ENCODE data around the gene TIPRL. TPM values are rescaled to one million over a fixed set of nuclear protein-coding genes. Genes with fewer than 3 reads are reported as not detected.

Gene TIPRL
- polyA plus RNA-seq, 1 experiment: 17.2 TPM

GRCh38 chr1:168210312-168210711 is 31.6 kb downstream of the TIPRL start:
- TF ChIP-seq, protein P1, sequence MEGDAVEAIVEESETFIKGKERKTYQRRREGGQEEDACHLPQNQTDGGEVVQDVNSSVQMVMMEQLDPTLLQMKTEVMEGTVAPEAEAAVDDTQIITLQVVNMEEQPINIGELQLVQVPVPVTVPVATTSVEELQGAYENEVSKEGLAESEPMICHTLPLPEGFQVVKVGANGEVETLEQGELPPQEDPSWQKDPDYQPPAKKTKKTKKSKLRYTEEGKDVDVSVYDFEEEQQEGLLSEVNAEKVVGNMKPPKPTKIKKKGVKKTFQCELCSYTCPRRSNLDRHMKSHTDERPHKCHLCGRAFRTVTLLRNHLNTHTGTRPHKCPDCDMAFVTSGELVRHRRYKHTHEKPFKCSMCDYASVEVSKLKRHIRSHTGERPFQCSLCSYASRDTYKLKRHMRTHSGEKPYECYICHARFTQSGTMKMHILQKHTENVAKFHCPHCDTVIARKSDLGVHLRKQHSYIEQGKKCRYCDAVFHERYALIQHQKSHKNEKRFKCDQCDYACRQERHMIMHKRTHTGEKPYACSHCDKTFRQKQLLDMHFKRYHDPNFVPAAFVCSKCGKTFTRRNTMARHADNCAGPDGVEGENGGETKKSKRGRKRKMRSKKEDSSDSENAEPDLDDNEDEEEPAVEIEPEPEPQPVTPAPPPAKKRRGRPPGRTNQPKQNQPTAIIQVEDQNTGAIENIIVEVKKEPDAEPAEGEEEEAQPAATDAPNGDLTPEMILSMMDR (IDR thresholded peaks at IDR 0.05; ENCODE audit: insufficient read depth, low read depth, low read length): no peak
- no peaks in the 10 kb centered on the region for H3K27me3 ChIP-seq (ENCODE audit: control insufficient read depth, insufficient read depth, low read length)
- no peak overlapping the region for H3K4me3 ChIP-seq (ENCODE audit: low read depth, low read length)
- POLR2A ChIA-PET: no interaction called here
- CTCF ChIA-PET: interaction anchor here (1.5 kb wide), 1 partner anchor 30 kb away, joined by 3 read pairs; no protein-coding TSS in a partner anchor
- H3K36me3 ChIP-seq (ENCODE audit: control insufficient read depth, insufficient read depth, low read length): no peaks in the 10 kb centered on the region
- no peak for DNase-seq (ENCODE audit: low read depth)

DNA sequence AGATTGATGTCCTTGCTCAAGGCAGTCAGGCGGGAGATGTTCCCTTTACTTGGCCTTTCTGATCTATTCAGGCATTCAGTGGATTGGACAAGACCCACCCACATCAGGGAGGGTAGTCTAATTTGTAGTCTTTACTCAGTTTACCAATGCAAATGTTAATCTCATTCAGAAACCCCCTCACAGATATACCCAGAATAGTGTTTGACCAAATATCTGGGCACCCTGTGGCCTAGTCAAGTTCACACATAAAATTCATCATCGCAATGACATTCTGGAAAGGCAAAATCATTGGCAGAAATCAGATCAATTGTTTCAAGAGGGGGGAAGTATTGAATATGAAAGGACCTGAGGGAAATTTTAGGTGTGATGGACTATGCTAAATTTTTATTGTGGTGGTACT is 34.6 kb downstream of the TIPRL start:
- ChIA-PET POLR2A (no interaction called here), CTCF (no interaction called here)
- H3K27me3 ChIP-seq (ENCODE audit: control insufficient read depth, insufficient read depth, low read length): no peaks in the 10 kb centered on the region
- no peak overlapping the region for H3K4me3 ChIP-seq (ENCODE audit: low read depth, low read length)
- no peaks in the 10 kb centered on the region for H3K36me3 ChIP-seq (ENCODE audit: control insufficient read depth, insufficient read depth, low read length)
- no peak for DNase-seq (ENCODE audit: low read depth)
- TF ChIP-seq, protein P1 (IDR thresholded peaks at IDR 0.05; ENCODE audit: insufficient read depth, low read depth, low read length): no peak

DNA sequence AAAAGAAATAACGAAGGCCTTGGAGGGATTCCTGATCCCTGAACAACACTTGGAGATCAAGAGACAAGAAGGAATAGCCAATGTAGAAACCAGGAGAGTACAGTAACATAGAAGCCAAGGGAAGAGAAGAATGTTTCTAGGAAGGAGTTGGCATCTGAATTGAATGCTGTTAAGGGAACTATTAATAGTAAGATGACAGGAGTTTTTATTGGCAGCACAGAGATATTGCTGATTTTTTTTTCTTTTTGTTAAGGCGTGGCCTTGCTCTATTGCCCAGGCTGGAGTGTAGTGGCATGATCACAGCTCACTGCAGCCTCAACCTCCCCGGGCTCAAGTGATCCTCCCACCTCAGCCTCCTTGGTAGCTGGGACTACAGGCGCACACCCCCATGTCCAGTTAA is 37.4 kb downstream of the TIPRL start:
- no peak overlapping the region for H3K4me3 ChIP-seq (ENCODE audit: low read depth, low read length)
- TF ChIP-seq, protein P1 (IDR thresholded peaks at IDR 0.05; ENCODE audit: insufficient read depth, low read depth, low read length): no peak
- CTCF ChIA-PET: interaction anchor here (1.6 kb wide), 1 partner anchor 19 kb away, joined by 4 read pairs; no protein-coding TSS in a partner anchor
- POLR2A ChIA-PET: no interaction called here
- no peaks in the 10 kb centered on the region for H3K27me3 ChIP-seq (ENCODE audit: control insufficient read depth, insufficient read depth, low read length)
- DNase-seq (ENCODE audit: low read depth): no peak
- H3K36me3 ChIP-seq (ENCODE audit: control insufficient read depth, insufficient read depth, low read length): no peaks in the 10 kb centered on the region

- Histone ChIP-seq H3K27me3 (ENCODE audit: control insufficient read depth, insufficient read depth, low read length) (no peaks in the 10 kb centered on the region), H3K4me3 (ENCODE audit: low read depth, low read length) (no peak overlapping the region), H3K36me3 (ENCODE audit: control insufficient read depth, insufficient read depth, low read length) (no peaks in the 10 kb centered on the region)
- CTCF ChIA-PET: interaction anchor here (0.8 to 1.2 kb wide), 2 partner anchors 9 to 17 kb away, joined by 3 read pairs; no protein-coding TSS in a partner anchor
- DNase-seq (ENCODE audit: low read depth): no peak
- TF ChIP-seq, protein P1 (IDR thresholded peaks at IDR 0.05; ENCODE audit: insufficient read depth, low read depth, low read length): no peak
- POLR2A ChIA-PET: no interaction called here
These were observed 38.9 kb downstream of the TIPRL start for GRCh38 chr1:168217664-168218063.

- DNase-seq (ENCODE audit: low read depth): no peak
- Histone ChIP-seq H3K4me3 (ENCODE audit: low read depth, low read length) (no peak overlapping the region), H3K36me3 (ENCODE audit: control insufficient read depth, insufficient read depth, low read length) (no peaks in the 10 kb centered on the region), H3K27me3 (ENCODE audit: control insufficient read depth, insufficient read depth, low read length) (no peaks in the 10 kb centered on the region)
- ChIA-PET CTCF (interaction anchor here (1.2 kb wide), 1 partner anchor 16 kb away, joined by 3 read pairs; no protein-coding TSS in a partner anchor), POLR2A (no interaction called here)
- TF ChIP-seq, protein P1 (IDR thresholded peaks at IDR 0.05; ENCODE audit: insufficient read depth, low read depth, low read length): no peak
These were observed 39.9 kb downstream of the TIPRL start for GRCh38 chr1:168218658-168219057.
